ENCODE measurements around the gene LMBRD1. TPM values are rescaled to one million over a fixed set of nuclear protein-coding genes. Genes with fewer than 3 reads are reported as not detected.
A peak's percentile ranks its signal among the peaks of the same experiment; 100 is the strongest.

The LMBRD1 gene
- total RNA-seq, 1 experiment from 2014 or later = 17.0 TPM

GRCh38 chr6:69768664-69769063, 28.1 kb downstream of the LMBRD1 start:
- no peaks in the 10 kb centered on the region for H3K36me3 Mint-ChIP-seq (ENCODE audit: insufficient read depth in 1 of 3, low read depth in 3 of 3)
- DNase-seq = no peak
- no peak overlapping the region for H4K8ac ChIP-seq (replicated peaks; ENCODE audit: insufficient read length, low read depth, low read length)
- H3K27me3 ChIP-seq (ENCODE audit: insufficient read depth, low read length) = no peaks in the 10 kb centered on the region
- TF ChIP-seq CTCF (conservative IDR thresholded peaks at IDR 0.05) = peak; percentile 43; the same call in 1 of the 3 replicates
- no peak overlapping the region for H3K9ac ChIP-seq (ENCODE audit: extremely low read depth, insufficient read length, low read length)
- H2BK15ac ChIP-seq (ENCODE audit: low read depth, low read length) = no peak overlapping the region
- H3K27ac Mint-ChIP-seq = no peak overlapping the region
- no peaks in the 10 kb centered on the region for H3K79me2 ChIP-seq (ENCODE audit: insufficient read depth, low read length)
- no peak overlapping the region for H3K4ac ChIP-seq (ENCODE audit: low read depth, low read length)
- H2AFZ ChIP-seq (ENCODE audit: low read length) = no peak overlapping the region
- no peak overlapping the region for H3T11ph ChIP-seq (ENCODE audit: low read length)
- H4K20me1 ChIP-seq (ENCODE audit: control insufficient read depth, insufficient read depth, insufficient read length) = no peaks in the 10 kb centered on the region
- H4K5ac ChIP-seq (ENCODE audit: insufficient read length, low read depth, low read length) = no peak overlapping the region
- no peak overlapping the region for H4K91ac ChIP-seq (ENCODE audit: insufficient read length, low read depth, low read length)
- no peak overlapping the region for H3K14ac ChIP-seq (ENCODE audit: insufficient read depth, low read length)
- H2BK5ac ChIP-seq (ENCODE audit: insufficient read length, low read length) = no peak overlapping the region
- no peak overlapping the region for H2BK12ac ChIP-seq (ENCODE audit: insufficient read length, low read depth, low read length)
- no peak overlapping the region for H3K4me3 Mint-ChIP-seq
- H3K56ac ChIP-seq (ENCODE audit: insufficient read length, low read depth, low read length) = no peak overlapping the region
- H3K79me1 ChIP-seq (ENCODE audit: insufficient read depth, low read depth, low read length, poor library complexity, severe bottlenecking) = peaks cover 3% of the 10 kb centered on the region
- no peaks in the 10 kb centered on the region for H3K23me2 ChIP-seq (ENCODE audit: insufficient read length, low read depth, low read length, poor library complexity, severe bottlenecking)
- no peak overlapping the region for H3K27ac ChIP-seq (ENCODE audit: insufficient read length, low read depth, low read length)
- H3K23ac ChIP-seq (ENCODE audit: insufficient read length, low read depth, low read length) = no peak overlapping the region
- H3K27me3 Mint-ChIP-seq (ENCODE audit: low read depth) = no peaks in the 10 kb centered on the region
- no peaks in the 10 kb centered on the region for H3K4me1 ChIP-seq (ENCODE audit: insufficient read depth, low read length)
- no peaks in the 10 kb centered on the region for H3K9me3 Mint-ChIP-seq
- H3K9me3 ChIP-seq (ENCODE audit: control insufficient read depth, low read depth, low read length) = no peaks in the 10 kb centered on the region
- no peak overlapping the region for H2AK5ac ChIP-seq (ENCODE audit: insufficient read length, low read length)
- peaks cover 0 to 4% of the 10 kb centered on the region in 2 experiments; a peak in 1 of 4 replicates for H3K4me1 Mint-ChIP-seq
- no peak overlapping the region for H3K18ac ChIP-seq (ENCODE audit: insufficient read length, low read depth, low read length)
- H2BK120ac ChIP-seq (ENCODE audit: low read depth, low read length, poor library complexity, severe bottlenecking) = no peak overlapping the region
- no peak overlapping the region for H2BK20ac ChIP-seq (ENCODE audit: low read depth, low read length, poor library complexity, severe bottlenecking)
- no peak overlapping the region for H3K4me2 ChIP-seq (ENCODE audit: insufficient read depth, insufficient read length, low read length)

All from H9 (cell line).